MCF 10A (cell line): ENCODE measurements around the gene HJV. TPM values are rescaled to one million over a fixed set of nuclear protein-coding genes. Genes with fewer than 3 reads are reported as not detected.

Source experiments
- BruUV-seq: library from RNA; stranded (reverse); fragments of 400-500 nt; replicated peaks from 2 replicates; lab custom pipeline; 2021; lab: Mats Ljungman, UMichigan
- CTCF ChIA-PET: fragments of 300-600 bp; sonication (Branson Sonifier 250); formaldehyde crosslinking; extraction: SDS; loops from one replicate; lab custom pipeline; 2021; ENCODE audit warnings: antibody characterized with exemption, inconsistent platforms; lab: Yijun Ruan, JAX
- POLR2A ChIA-PET: fragments of 300-600, 350-650 bp; sonication (Branson Sonifier 250); formaldehyde crosslinking; extraction: SDS; loops from one replicate; lab custom pipeline; 2020; ENCODE audit warnings: antibody characterized with exemption, inconsistent platforms; lab: Yijun Ruan, JAX
- DNase-seq: peaks from one replicate; pipeline ENCODE4 v3.0.0-alpha.2; 2018; ENCODE audit not compliant: unreplicated experiment
- H3K27ac Mint-ChIP-seq: one replicate; pipeline ENCODE4 v1.8.0; 2022; ENCODE audit warnings: mild to moderate bottlenecking, low read depth, mixed read lengths; ENCODE audit not compliant: unreplicated experiment
- H3K27me3 Mint-ChIP-seq: one replicate; pipeline ENCODE4 v1.8.0; 2022; ENCODE audit warnings: mixed read lengths; ENCODE audit not compliant: insufficient read depth, unreplicated experiment
- H3K36me3 Mint-ChIP-seq: one replicate; pipeline ENCODE4 v1.8.0; 2022; ENCODE audit warnings: mild to moderate bottlenecking, moderate library complexity, mixed read lengths; ENCODE audit not compliant: insufficient read depth, unreplicated experiment
- H3K4me1 Mint-ChIP-seq: one replicate; pipeline ENCODE4 v1.8.0; 2022; ENCODE audit warnings: mixed read lengths; ENCODE audit not compliant: insufficient read depth, unreplicated experiment
- H3K4me3 Mint-ChIP-seq: one replicate; pipeline ENCODE4 v1.8.0; 2022; ENCODE audit warnings: mild to moderate bottlenecking, moderate library complexity, mixed read lengths; ENCODE audit not compliant: unreplicated experiment
- H3K9me3 Mint-ChIP-seq: one replicate; pipeline ENCODE4 v1.8.0; 2022; ENCODE audit warnings: mixed read lengths; ENCODE audit not compliant: unreplicated experiment
- intact Hi-C: fragments of 100-400 bp; cut with micrococcal nuclease; formaldehyde crosslinking; loops from 2 replicates; pipeline ENCODE4 v1.14.1; 2022
- total RNA-seq: library from RNA; stranded (reverse); gene quantifications from 2 replicates; pipeline ENCODE4 v1.2.3, GENCODE V29; 2022
- TF ChIP-seq, protein P1 (sequence below): fragments of 200-600 bp; IDR thresholded peaks from one replicate; pipeline ENCODE4 v1.8.0; 2022; ENCODE audit warnings: antibody characterized with exemption, mild to moderate bottlenecking; ENCODE audit not compliant: unreplicated experiment

HJV gene
- total RNA-seq, 1 experiment from 2014 or later, result not detected

DNA sequence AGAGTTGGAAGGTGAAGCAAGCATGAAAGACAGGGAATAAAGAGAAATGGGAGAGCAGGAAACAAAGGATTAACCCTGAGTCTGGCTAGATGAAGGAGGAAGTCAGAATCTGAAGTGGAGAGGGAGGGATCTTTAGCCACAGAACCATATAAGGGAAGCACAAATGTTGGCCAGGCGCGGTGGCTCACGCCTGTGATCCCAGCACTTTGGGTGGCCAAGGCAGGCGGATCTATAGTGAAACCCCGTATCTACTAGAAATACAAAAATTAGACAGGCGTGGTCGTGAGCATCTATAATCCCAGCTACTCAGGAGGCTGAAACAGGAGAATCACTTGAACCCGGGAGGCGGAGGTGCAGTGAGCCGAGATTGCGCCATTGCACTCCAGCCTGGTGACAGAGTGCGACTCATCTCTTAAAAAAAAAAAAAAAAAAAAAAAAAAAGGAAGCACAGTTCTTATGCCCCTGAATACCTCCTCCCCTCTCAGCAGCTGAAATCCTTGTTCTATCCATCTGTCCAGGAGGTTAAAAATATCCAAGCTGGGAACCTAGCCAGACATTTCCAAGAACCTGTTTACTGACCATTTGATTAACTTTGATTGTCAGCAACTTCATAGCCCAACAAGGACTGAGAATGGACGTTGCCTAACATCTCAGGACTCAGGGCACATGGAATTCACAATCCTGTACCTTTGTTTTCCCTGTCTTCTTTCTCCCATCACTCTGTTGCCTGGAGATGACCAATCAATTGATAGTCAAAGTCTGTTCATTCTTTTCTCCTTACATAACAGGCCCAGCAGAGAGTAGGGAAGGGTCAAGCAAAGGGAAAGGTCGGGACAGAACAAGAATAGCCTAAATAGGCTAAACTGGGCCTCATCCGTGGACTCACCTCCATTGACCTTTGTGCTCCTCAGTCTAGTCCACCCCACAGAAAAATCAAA, 35.8 kb downstream of the HJV start:
- H3K9me3 Mint-ChIP-seq, result no peaks in the 10 kb centered on the region
- H3K36me3 Mint-ChIP-seq, result peaks cover 27% of the 10 kb centered on the region
- peak overlapping the region; percentile 32 for H3K4me3 Mint-ChIP-seq
- DNase-seq, result peak; percentile 88
- ChIA-PET CTCF (interaction anchor here (0.6 to 24.2 kb wide), 3 partner anchors 26 to 75 kb away, joined by 3 to 773 read pairs (median 3); partner anchors contain the start of gene HJV), POLR2A (interaction anchor here (0.6 to 24.2 kb wide), 8 partner anchors 15 to 95 kb away, joined by 4 to 1309 read pairs (median 7); partner anchors contain the start of genes ANKRD34A, LIX1L, POLR3GL and RBM8A)
- TF ChIP-seq, protein P1, sequence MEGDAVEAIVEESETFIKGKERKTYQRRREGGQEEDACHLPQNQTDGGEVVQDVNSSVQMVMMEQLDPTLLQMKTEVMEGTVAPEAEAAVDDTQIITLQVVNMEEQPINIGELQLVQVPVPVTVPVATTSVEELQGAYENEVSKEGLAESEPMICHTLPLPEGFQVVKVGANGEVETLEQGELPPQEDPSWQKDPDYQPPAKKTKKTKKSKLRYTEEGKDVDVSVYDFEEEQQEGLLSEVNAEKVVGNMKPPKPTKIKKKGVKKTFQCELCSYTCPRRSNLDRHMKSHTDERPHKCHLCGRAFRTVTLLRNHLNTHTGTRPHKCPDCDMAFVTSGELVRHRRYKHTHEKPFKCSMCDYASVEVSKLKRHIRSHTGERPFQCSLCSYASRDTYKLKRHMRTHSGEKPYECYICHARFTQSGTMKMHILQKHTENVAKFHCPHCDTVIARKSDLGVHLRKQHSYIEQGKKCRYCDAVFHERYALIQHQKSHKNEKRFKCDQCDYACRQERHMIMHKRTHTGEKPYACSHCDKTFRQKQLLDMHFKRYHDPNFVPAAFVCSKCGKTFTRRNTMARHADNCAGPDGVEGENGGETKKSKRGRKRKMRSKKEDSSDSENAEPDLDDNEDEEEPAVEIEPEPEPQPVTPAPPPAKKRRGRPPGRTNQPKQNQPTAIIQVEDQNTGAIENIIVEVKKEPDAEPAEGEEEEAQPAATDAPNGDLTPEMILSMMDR, result no peak
- peaks cover 31% of the 10 kb centered on the region for H3K4me1 Mint-ChIP-seq
- no peaks in the 10 kb centered on the region for H3K27me3 Mint-ChIP-seq
- peak overlapping the region; percentile 73 for H3K27ac Mint-ChIP-seq
- no TSS peak for BruUV-seq
- intact Hi-C loops, result loop anchor here (1.0 kb wide), 1 partner anchor 11 kb away; the partner anchor contains the start of gene TXNIP

DNA sequence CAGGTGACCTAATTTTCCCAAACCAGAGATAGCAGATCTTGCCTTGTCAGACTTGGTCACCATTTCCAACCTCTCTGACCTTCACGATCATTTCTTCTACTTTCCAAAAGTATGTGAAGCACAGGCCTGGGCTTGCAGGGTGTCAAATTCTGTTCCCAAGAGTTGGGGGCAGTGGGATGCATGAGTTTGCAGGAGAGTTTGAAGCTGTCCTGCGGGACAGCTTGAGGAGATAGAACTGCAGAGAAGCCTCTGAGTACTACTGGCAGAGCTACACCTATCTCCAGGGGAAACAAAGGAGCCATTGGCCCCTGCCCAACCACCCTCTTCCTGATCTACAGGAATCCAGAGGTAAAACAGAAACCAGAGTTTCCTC, 36.4 kb downstream of the HJV start:
- BruUV-seq, result no TSS peak
- intact Hi-C loops, result no loop called here
- Mint-ChIP-seq H3K27ac (peak overlapping the region; percentile 73), H3K27me3 (no peaks in the 10 kb centered on the region), H3K9me3 (no peaks in the 10 kb centered on the region), H3K4me1 (peaks cover 31% of the 10 kb centered on the region), H3K4me3 (peak overlapping the region; percentile 32), H3K36me3 (peaks cover 20% of the 10 kb centered on the region)
- TF ChIP-seq, protein P1, result no peak
- POLR2A ChIA-PET, result interaction anchor here (0.6 to 24.2 kb wide), 5 partner anchors 16 to 94 kb away, joined by 4 to 1309 read pairs (median 9); partner anchors contain the start of genes ANKRD34A, POLR3GL, RBM8A and TXNIP
- CTCF ChIA-PET, result interaction anchor here (1.0 to 24.2 kb wide), 2 partner anchors 27 to 74 kb away, joined by 3 to 773 read pairs; partner anchors contain the start of gene HJV
- DNase-seq, result no peak

DNA sequence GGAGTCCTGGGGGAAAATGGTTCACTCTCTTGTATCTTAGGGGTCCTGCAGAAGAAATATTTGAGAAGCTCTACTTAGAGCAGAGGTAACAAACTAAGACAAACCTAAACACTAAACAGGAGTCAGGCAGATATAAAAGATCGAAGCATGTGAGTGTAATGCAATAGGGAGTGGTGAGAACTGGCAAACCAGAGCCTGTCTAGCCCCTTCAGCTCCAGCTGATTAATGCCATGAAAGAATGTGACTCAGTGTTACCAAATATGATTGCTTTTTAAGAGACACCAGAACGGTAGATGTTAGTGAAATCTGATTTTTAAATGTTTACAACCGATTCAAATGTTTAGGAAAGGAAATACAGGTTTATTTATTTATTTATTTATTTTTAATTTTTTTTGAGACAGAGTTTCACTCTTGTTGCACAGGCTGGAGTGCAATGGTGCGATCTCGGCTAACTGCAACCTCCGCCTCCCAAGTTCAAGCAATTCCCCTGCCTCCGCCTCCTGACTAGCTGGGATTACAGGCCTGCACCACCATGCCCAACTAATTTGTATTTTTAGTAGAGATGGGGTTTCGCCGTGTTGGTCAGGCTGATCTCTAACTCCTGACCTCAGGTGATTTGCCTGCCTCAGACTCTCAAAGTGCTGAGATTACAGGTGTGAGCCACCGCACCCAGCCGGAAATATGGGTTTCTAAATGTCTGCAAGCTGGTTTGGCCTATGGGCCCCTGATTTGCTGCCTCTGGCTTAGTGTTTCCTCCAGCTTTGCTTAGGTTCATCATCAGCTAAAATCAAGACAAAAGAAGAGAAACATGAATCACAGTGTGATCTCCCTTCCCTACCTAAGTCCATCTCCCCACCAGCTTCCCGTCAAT, 37.3 kb downstream of the HJV start:
- H3K27ac Mint-ChIP-seq, result peak overlapping the region; percentile 73
- no peaks in the 10 kb centered on the region for H3K9me3 Mint-ChIP-seq
- ChIA-PET CTCF (interaction anchor here (0.6 to 24.2 kb wide), 2 partner anchors 28 to 115 kb away, joined by 3 to 773 read pairs; partner anchors contain the start of gene HJV), POLR2A (interaction anchor here (0.9 to 24.2 kb wide), 5 partner anchors 17 to 57 kb away, joined by 3 to 1309 read pairs (median 9); partner anchors contain the start of genes ANKRD34A, LIX1L, POLR3GL and RBM8A)
- peaks cover 15% of the 10 kb centered on the region for H3K36me3 Mint-ChIP-seq
- H3K4me1 Mint-ChIP-seq, result peaks cover 31% of the 10 kb centered on the region
- DNase-seq, result no peak
- H3K27me3 Mint-ChIP-seq, result no peaks in the 10 kb centered on the region
- TF ChIP-seq, protein P1, result no peak
- intact Hi-C loops, result no loop called here
- no peak overlapping the region for H3K4me3 Mint-ChIP-seq
- BruUV-seq, result no TSS peak
